Measurements from ENCODE around the gene PRR36.

DNA sequence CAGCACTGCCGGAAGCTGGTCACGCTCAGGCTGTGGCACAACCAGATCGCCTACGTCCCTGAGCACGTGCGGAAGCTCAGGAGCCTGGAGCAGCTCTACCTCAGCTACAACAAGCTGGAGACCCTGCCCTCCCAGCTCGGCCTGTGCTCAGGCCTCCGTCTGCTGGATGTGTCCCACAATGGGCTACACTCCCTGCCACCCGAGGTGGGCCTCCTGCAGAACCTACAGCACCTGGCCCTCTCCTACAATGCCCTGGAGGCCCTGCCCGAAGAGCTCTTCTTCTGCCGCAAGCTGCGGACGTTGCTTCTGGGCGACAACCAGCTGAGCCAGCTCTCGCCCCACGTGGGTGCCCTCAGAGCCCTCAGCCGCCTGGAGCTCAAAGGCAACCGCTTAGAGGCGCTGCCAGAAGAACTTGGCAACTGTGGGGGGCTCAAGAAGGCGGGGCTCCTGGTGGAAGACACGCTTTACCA is 26.2 kb upstream of the PRR36 start:
- TF ChIP-seq GATA3 (IDR thresholded peaks at IDR 0.05; ENCODE audit: low read depth, low read length) (no peak), GATA2 (IDR thresholded peaks at IDR 0.05; ENCODE audit: low read depth, low read length) (no peak)
